WERI-Rb-1 (cell line): ENCODE data around the gene WDR7.

ENCODE experiments used
- DNase-seq: peaks from one replicate; pipeline ENCODE4 v3.0.0-alpha.2; 2020
- H3K27ac ChIP-seq: fragments of 250-450 bp; sonication (Bioruptor Pico); 2 replicates; pipeline ENCODE4 v1.5.1; 2020; ENCODE audit warnings: mild to moderate bottlenecking, moderate library complexity
- H3K27me3 ChIP-seq: fragments of 250-450 bp; sonication (Bioruptor Pico); 2 replicates; pipeline ENCODE4 v1.5.1; 2021; ENCODE audit warnings: mild to moderate bottlenecking, low read depth, moderate library complexity; ENCODE audit not compliant: insufficient read depth, severe bottlenecking
- H3K36me3 ChIP-seq: fragments of 250-450 bp; sonication (Bioruptor Pico); 2 replicates; pipeline ENCODE4 v1.5.1; 2020; ENCODE audit warnings: mild to moderate bottlenecking, moderate library complexity
- H3K4me3 ChIP-seq: 2 replicates; pipeline ENCODE4 v1.5.1; 2011; ENCODE audit warnings: low read depth, mild to moderate bottlenecking, control low read depth, low read length
- H3K9me3 ChIP-seq: fragments of 250-450 bp; sonication (Bioruptor Pico); 2 replicates; pipeline ENCODE4 v1.5.1; 2021; ENCODE audit warnings: mild to moderate bottlenecking, moderate library complexity; ENCODE audit not compliant: severe bottlenecking
- TF ChIP-seq, protein P1 (sequence below): IDR thresholded peaks from 2 replicates; pipeline ENCODE4 v1.5.1; 2011; ENCODE audit warnings: low read depth, mild to moderate bottlenecking, control low read depth, inconsistent platforms, low read length

The WDR7 gene

DNA sequence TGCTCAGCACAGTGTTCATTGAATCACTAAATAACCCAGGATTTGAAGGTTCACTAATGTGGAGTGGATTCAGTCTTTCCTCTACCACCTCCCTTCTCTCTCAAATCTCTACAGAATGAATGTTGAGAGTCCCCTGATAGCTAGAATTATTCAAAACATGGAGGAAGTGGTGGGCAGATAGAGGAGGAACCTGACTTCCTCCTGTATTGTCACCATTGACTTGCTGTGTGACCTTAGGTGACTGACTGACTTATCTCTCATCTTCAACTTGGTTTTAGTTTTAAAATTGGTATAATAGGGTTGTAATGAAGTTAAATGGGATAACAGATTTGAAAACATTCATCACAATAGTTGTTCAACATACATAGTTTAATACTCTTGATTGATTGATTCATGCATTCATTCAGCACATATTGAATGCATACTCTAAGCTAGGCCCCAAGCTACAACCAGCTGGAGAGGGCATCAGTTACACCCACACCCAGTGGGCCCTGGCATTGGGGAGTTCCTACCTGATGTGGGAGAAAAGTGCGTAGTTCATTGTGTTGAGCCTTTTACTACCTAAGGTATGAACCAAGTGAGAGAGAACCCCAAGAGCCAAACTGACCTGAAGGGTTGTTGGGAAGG, 96.0 kb downstream of the WDR7 start:
- H3K36me3 ChIP-seq: no peaks in the 10 kb centered on the region
- no peaks in the 10 kb centered on the region for H3K9me3 ChIP-seq
- no peaks in the 10 kb centered on the region for H3K27me3 ChIP-seq
- no peak for DNase-seq
- no peak overlapping the region for H3K4me3 ChIP-seq
- TF ChIP-seq, protein P1, sequence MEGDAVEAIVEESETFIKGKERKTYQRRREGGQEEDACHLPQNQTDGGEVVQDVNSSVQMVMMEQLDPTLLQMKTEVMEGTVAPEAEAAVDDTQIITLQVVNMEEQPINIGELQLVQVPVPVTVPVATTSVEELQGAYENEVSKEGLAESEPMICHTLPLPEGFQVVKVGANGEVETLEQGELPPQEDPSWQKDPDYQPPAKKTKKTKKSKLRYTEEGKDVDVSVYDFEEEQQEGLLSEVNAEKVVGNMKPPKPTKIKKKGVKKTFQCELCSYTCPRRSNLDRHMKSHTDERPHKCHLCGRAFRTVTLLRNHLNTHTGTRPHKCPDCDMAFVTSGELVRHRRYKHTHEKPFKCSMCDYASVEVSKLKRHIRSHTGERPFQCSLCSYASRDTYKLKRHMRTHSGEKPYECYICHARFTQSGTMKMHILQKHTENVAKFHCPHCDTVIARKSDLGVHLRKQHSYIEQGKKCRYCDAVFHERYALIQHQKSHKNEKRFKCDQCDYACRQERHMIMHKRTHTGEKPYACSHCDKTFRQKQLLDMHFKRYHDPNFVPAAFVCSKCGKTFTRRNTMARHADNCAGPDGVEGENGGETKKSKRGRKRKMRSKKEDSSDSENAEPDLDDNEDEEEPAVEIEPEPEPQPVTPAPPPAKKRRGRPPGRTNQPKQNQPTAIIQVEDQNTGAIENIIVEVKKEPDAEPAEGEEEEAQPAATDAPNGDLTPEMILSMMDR: no peak
- H3K27ac ChIP-seq: no peak overlapping the region

GRCh38 chr18:56747857-56748256, 96.7 kb downstream of the WDR7 start:
- H3K4me3 ChIP-seq: no peak overlapping the region
- no peaks in the 10 kb centered on the region for H3K36me3 ChIP-seq
- no peak for DNase-seq
- TF ChIP-seq, protein P1: no peak
- no peaks in the 10 kb centered on the region for H3K27me3 ChIP-seq
- no peak overlapping the region for H3K27ac ChIP-seq
- no peaks in the 10 kb centered on the region for H3K9me3 ChIP-seq

GRCh38 chr18:56748698-56749268, 97.6 kb downstream of the WDR7 start:
- DNase-seq: no peak
- no peaks in the 10 kb centered on the region for H3K36me3 ChIP-seq
- H3K27me3 ChIP-seq: no peaks in the 10 kb centered on the region
- TF ChIP-seq, protein P1: peak; percentile 39
- no peaks in the 10 kb centered on the region for H3K9me3 ChIP-seq
- no peak overlapping the region for H3K4me3 ChIP-seq
- no peak overlapping the region for H3K27ac ChIP-seq

GRCh38 chr18:56756966-56757365, 105.8 kb downstream of the WDR7 start:
- no peak overlapping the region for H3K27ac ChIP-seq
- no peaks in the 10 kb centered on the region for H3K36me3 ChIP-seq
- H3K9me3 ChIP-seq: no peaks in the 10 kb centered on the region
- TF ChIP-seq, protein P1: no peak
- H3K4me3 ChIP-seq: no peak overlapping the region
- H3K27me3 ChIP-seq: no peaks in the 10 kb centered on the region
- DNase-seq: peak; percentile 29

DNA sequence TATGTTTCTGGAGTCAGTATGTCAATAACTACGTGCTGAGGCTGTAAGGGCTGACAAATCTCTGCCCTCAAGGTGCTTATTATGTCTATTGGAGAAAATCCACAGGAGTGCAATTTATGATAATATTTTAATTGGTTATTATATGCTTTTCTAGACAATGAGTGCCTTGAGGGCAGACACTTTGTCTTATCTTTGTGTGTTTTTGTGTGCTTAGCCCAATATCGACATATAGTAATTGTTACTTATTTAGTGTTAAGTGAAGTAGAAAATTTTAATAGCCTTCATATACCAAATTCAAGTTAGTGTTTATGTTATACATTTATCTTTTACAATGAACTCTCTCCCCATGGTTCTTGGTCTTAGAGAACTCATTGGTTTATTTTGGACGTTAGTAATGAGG, 118.9 kb downstream of the WDR7 start:
- no peak overlapping the region for H3K27ac ChIP-seq
- H3K36me3 ChIP-seq: no peaks in the 10 kb centered on the region
- H3K27me3 ChIP-seq: no peaks in the 10 kb centered on the region
- no peaks in the 10 kb centered on the region for H3K9me3 ChIP-seq
- DNase-seq: no peak
- H3K4me3 ChIP-seq: no peak overlapping the region
- TF ChIP-seq, protein P1: no peak

DNA sequence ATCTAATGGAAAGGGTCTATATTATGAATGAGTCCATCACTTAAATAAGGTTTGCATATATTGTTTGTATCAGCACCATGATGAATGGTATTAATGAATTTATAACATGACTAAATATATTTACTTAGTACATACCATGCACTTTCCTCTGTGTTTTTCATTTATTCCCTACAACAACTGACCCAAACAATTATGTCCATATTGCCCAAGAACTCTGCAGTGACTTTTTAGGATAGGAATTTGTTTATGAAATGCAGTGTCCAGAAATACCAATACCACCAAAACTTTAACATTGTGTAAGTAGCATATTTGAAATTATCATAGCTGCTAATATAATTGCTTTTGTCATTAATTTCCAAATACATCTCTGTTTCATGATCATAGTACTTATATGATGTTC, 119.7 kb downstream of the WDR7 start:
- no peak for DNase-seq
- Histone ChIP-seq H3K27ac (no peak overlapping the region), H3K9me3 (no peaks in the 10 kb centered on the region), H3K4me3 (no peak overlapping the region), H3K36me3 (no peaks in the 10 kb centered on the region), H3K27me3 (no peaks in the 10 kb centered on the region)
- TF ChIP-seq, protein P1: no peak
